B cell (primary cell): Measurements from ENCODE around the gene POU2F3. TPM values are rescaled to one million over a fixed set of nuclear protein-coding genes. Genes with fewer than 3 reads are reported as not detected.

Source experiments
- ATAC-seq: fragments of 200-7000 bp; cut with Tn5 transposase; one replicate; pipeline ENCODE4 v1.10.0; 2021; ENCODE audit warnings: low read depth, mild to moderate bottlenecking, moderate number of reproducible peaks, moderate library complexity
- CTCF ChIA-PET: fragments of 350-600 bp; sonication (Branson Sonifier 250); formaldehyde crosslinking; loops from one replicate; lab custom pipeline; 2021; ENCODE audit warnings: antibody characterized with exemption, inconsistent platforms; lab: Charles Lee
- POLR2A ChIA-PET: fragments of 350-600 bp; sonication (Branson Sonifier 250); formaldehyde crosslinking; loops from one replicate; lab custom pipeline; 2021; ENCODE audit warnings: antibody characterized with exemption; lab: Charles Lee
- DNase-seq: peaks from one replicate; pipeline ENCODE4 v3.0.0; 2013
- H2AFZ ChIP-seq: 2 replicates; pipeline ENCODE4 v1.6.1; 2012; ENCODE audit warnings: mild to moderate bottlenecking, low read depth, low read length; ENCODE audit not compliant: insufficient read depth, poor library complexity, severe bottlenecking
- H3K27ac ChIP-seq, 2 donors: 1 replicate in 1 of 2; 2 replicates in 1 of 2; pipeline ENCODE4 v1.5.1; 2012 to 2013; ENCODE audit warnings: low read length in 2 of 2, mild to moderate bottlenecking in 2 of 2, moderate library complexity in 1 of 2
- H3K27me3 ChIP-seq, 4 experiments: fragments of 200-600 bp in 1 of 4; sonication (generic) in 1 of 4; replicated peaks in 1 of 4; 1 replicate in 2 of 4; 2 replicates in 2 of 4; pipeline versions ENCODE4 v1.6.1 to v1.7.0; 2013 to 2016; ENCODE audit warnings: low read length in 3 of 4, mild to moderate bottlenecking in 2 of 4, mixed read lengths in 1 of 4, moderate library complexity in 1 of 4; ENCODE audit not compliant: insufficient read depth in 4 of 4, control insufficient read depth in 3 of 4; ENCODE audit errors: control extremely low read depth in 1 of 4
- H3K36me3 ChIP-seq, 2 experiments: replicated peaks in 1 of 2; 1 replicate in 1 of 2; 2 replicates in 1 of 2; pipeline versions ENCODE4 v1.6.1 to v1.7.1; 2013; ENCODE audit warnings: low read length in 1 of 2; ENCODE audit not compliant: insufficient read depth in 2 of 2, control insufficient read depth in 1 of 2; ENCODE audit errors: control extremely low read depth in 1 of 2, extremely low read depth in 1 of 2
- H3K4me1 ChIP-seq, 2 donors: fragments of 200-600 bp in 1 of 2; sonication (generic) in 1 of 2; 1 replicate in 1 of 2; 2 replicates in 1 of 2; pipeline versions ENCODE4 v1.5.1 to v1.6.1; 2013 to 2017; ENCODE audit warnings: low read length in 2 of 2; ENCODE audit not compliant: control insufficient read depth in 2 of 2, insufficient read depth in 2 of 2
- H3K4me2 ChIP-seq: replicated peaks from 2 replicates; pipeline ENCODE3; 2012; ENCODE audit warnings: mild to moderate bottlenecking, low read depth, low read length; ENCODE audit not compliant: poor library complexity, severe bottlenecking
- H3K4me3 ChIP-seq, 5 experiments: fragments of 200-600 bp in 1 of 5; sonication (generic) in 1 of 5; 1 replicate in 3 of 5; 2 replicates in 2 of 5; pipeline versions ENCODE4 v1.5.1 to v1.7.0; 2011 to 2016; ENCODE audit warnings: low read length in 4 of 5, mild to moderate bottlenecking in 4 of 5, low read depth in 2 of 5, control low read depth in 1 of 5, moderate library complexity in 1 of 5; ENCODE audit not compliant: insufficient read depth in 1 of 5; ENCODE audit errors: control extremely low read depth in 1 of 5, extremely low read depth in 1 of 5
- H3K79me2 ChIP-seq: fragments of 200-600 bp; sonication (generic); one replicate; pipeline ENCODE4 v1.6.0; 2016; ENCODE audit warnings: low read length; ENCODE audit not compliant: control insufficient read depth, insufficient read depth
- H3K9ac ChIP-seq: fragments of 200-600 bp; sonication (generic); 2 replicates; pipeline ENCODE4 v1.6.1; 2017; ENCODE audit warnings: mild to moderate bottlenecking, low read length, moderate library complexity
- H3K9me3 ChIP-seq, 3 donors: one replicate each; pipeline versions ENCODE4 v1.6.1 to v1.7.1; 2013; ENCODE audit warnings: low read length in 2 of 3; ENCODE audit not compliant: control insufficient read depth in 2 of 3, insufficient read depth in 1 of 3; ENCODE audit errors: control extremely low read depth in 1 of 3
- H4K20me1 ChIP-seq: 2 replicates; pipeline ENCODE4 v1.6.0; 2012; ENCODE audit warnings: mild to moderate bottlenecking, low read length; ENCODE audit not compliant: insufficient read depth, control insufficient read depth, poor library complexity, severe bottlenecking
- H3K27ac Mint-ChIP-seq: one replicate; pipeline ENCODE4 v1.8.0; 2021; ENCODE audit warnings: mixed read lengths
- H3K27me3 Mint-ChIP-seq: one replicate; pipeline ENCODE4 v1.8.0; 2021; ENCODE audit warnings: mixed read lengths
- H3K4me1 Mint-ChIP-seq: one replicate; pipeline ENCODE4 v1.8.0; 2021; ENCODE audit warnings: mixed read lengths
- H3K4me3 Mint-ChIP-seq: one replicate; pipeline ENCODE4 v1.8.0; 2021; ENCODE audit warnings: mixed read lengths
- H3K9me3 Mint-ChIP-seq: one replicate; pipeline ENCODE4 v1.8.0; 2022; ENCODE audit warnings: mixed read lengths; ENCODE audit not compliant: insufficient read depth
- CTCF ChIP-seq: fragments of 200-600 bp; IDR thresholded peaks from one replicate; pipeline ENCODE4 v1.8.0; 2022; ENCODE audit warnings: antibody characterized with exemption, mild to moderate bottlenecking
- EZH2 ChIP-seq: IDR thresholded peaks from 2 replicates; pipeline ENCODE4 v1.6.1; 2012; ENCODE audit warnings: borderline replicate concordance, low read depth, mild to moderate bottlenecking, moderate library complexity, low read length; ENCODE audit not compliant: insufficient read depth, poor library complexity, severe bottlenecking
- WGBS: methylation state at CpG from one replicate; pipeline ENCODE4 v1.1.5; 2013; ENCODE audit warnings: missing lambda C conversion rate; ENCODE audit not compliant: insufficient coverage; 5-methylcytosine and 5-hydroxymethylcytosine counted together
- intact Hi-C: fragments of 100-400 bp; cut with micrococcal nuclease; formaldehyde crosslinking; loops from one replicate; pipeline ENCODE4 v1.10.0; 2022
- polyA plus RNA-seq: library from polyadenylated mRNA; depleted of rRNA; stranded (reverse); fragments of >200 nt; gene quantifications from 2 replicates; pipeline ENCODE4 v1.2.3, GENCODE V29; 2012
- total RNA-seq, 2 donors: library from RNA; stranded (reverse); fragments of 120-200 nt in 1 of 2; gene quantifications; 1 replicate in 1 of 2; 2 replicates in 1 of 2; pipeline versions ENCODE4 v1.2.3 to v1.2.4, GENCODE V29; 2013 to 2022

Gene POU2F3
- total and polyA plus RNA-seq, 2 donors (not counting 1 experiment from before 2014, with no cell fraction given), result not detected

GRCh38 chr11:120331301-120331996 is 91.5 kb downstream of the POU2F3 start:
- no peaks in the 10 kb centered on the region for H4K20me1 ChIP-seq
- Mint-ChIP-seq H3K27me3 (peaks cover 52% of the 10 kb centered on the region), H3K4me1 (peaks cover 13% of the 10 kb centered on the region), H3K4me3 (no peak overlapping the region), H3K9me3 (no peaks in the 10 kb centered on the region), H3K27ac (no peak overlapping the region)
- peaks cover 0 to 28% (median 14%) of the 10 kb centered on the region in 4 experiments for H3K27me3 ChIP-seq
- no peak overlapping the region for H2AFZ ChIP-seq
- no peak overlapping the region for H3K4me3 ChIP-seq
- TF ChIP-seq CTCF (no peak), EZH2 (no peak)
- H3K4me1 ChIP-seq, result peaks cover 8 to 12% of the 10 kb centered on the region in 2 donors
- H3K9me3 ChIP-seq, result no peaks in the 10 kb centered on the region
- H3K4me2 ChIP-seq, result no peak overlapping the region
- H3K36me3 ChIP-seq, result no peaks in the 10 kb centered on the region
- ChIA-PET POLR2A (no interaction called here), CTCF (interaction anchor here (0.7 to 1.4 kb wide), 2 partner anchors 14 to 353 kb away, joined by 3 read pairs; no protein-coding TSS in a partner anchor)
- no peaks in the 10 kb centered on the region for H3K79me2 ChIP-seq
- WGBS, result 86% methylated on average over 1 of the region's 2 CpGs
- intact Hi-C loops, result loop anchor here (10.0 kb wide), 2 partner anchors 93 to 963 kb away; partner anchors contain the start of gene SC5D
- H3K9ac ChIP-seq, result no peak overlapping the region
- ATAC-seq (no peak), DNase-seq (no peak)
- H3K27ac ChIP-seq, result no peak overlapping the region
